Thoracic aorta (tissue), 2 donors: ENCODE data around the gene FMNL3. TPM values are rescaled to one million over a fixed set of nuclear protein-coding genes. Genes with fewer than 3 reads are reported as not detected.

Experiments
- ATAC-seq: fragments of 150-250 bp; one replicate; pipeline ENCODE4 v1.8.0; 2017; ENCODE audit warnings: low read depth; ENCODE audit not compliant: insufficient number of reproducible peaks, low FRiP score
- DNase-seq: peaks from one replicate; pipeline ENCODE4 v3.0.0-alpha.2; 2020; ENCODE audit warnings: low spot score
- H3K27ac ChIP-seq, 2 donors: fragments of 200-600 bp; sonication (generic); 1 replicate in 1 of 2; 2 replicates in 1 of 2; pipeline ENCODE4 v1.5.1; 2016; ENCODE audit warnings: mild to moderate bottlenecking in 2 of 2, moderate library complexity in 2 of 2
- H3K27me3 ChIP-seq: fragments of 200-600 bp; sonication (generic); replicated peaks from 2 replicates; pipeline ENCODE4 v1.6.0; 2016; ENCODE audit warnings: mild to moderate bottlenecking; ENCODE audit not compliant: insufficient read depth
- H3K36me3 ChIP-seq: fragments of 200-600 bp; sonication (generic); one replicate; pipeline ENCODE4 v1.5.1; 2016
- H3K4me1 ChIP-seq, 2 donors: fragments of 200-600 bp; sonication (generic); 1 replicate in 1 of 2; 2 replicates in 1 of 2; pipeline versions ENCODE4 v1.5.1 to v1.6.0; 2016; ENCODE audit warnings: low read depth in 2 of 2, mild to moderate bottlenecking in 1 of 2; ENCODE audit not compliant: control insufficient read depth in 1 of 2
- H3K4me3 ChIP-seq: fragments of 200-600 bp; sonication (generic); 2 replicates; pipeline ENCODE4 v1.5.1; 2016; ENCODE audit warnings: mild to moderate bottlenecking
- H3K9me3 ChIP-seq: fragments of 200-600 bp; sonication (generic); 2 replicates; pipeline ENCODE4 v1.5.1; 2016
- CTCF ChIP-seq: fragments of 200-600 bp; sonication (generic); IDR thresholded peaks from one replicate; pipeline ENCODE4 v1.5.1; 2019; ENCODE audit warnings: antibody characterized with exemption
- total RNA-seq, 2 donors: library from RNA; depleted of rRNA; stranded (reverse); fragments of >200 nt; gene quantifications; one replicate each; pipeline versions ENCODE4 v1.1.0 to v1.2.3, GENCODE V29; 2016

Gene FMNL3
- total RNA-seq, result 10 to 100 TPM; 26.7 to 37.4 TPM

GRCh38 chr12:49707128-49707811 lies at the start of gene FMNL3:
TSS of gene FMNL3 (minus strand) at chr12:49707405. CDS start at chr12:49707180, 225 bp downstream.
- Histone ChIP-seq H3K4me3 (peak within 1 kb of the TSS; percentile 84), H3K9me3 (no peaks in the 10 kb centered on the region), H3K27me3 (no peaks in the 10 kb centered on the region), H3K4me1 (peaks cover 16 to 32% of the 10 kb centered on the region in 2 donors), H3K36me3 (no peaks in the 10 kb centered on the region), H3K27ac (peak within 1 kb of the TSS; percentile 69 to 82)
- DNase-seq (peak; percentile 88), ATAC-seq (peak; percentile 80)
- TF ChIP-seq CTCF, result peak; percentile 96

- no peaks in the 10 kb centered on the region for H3K9me3 ChIP-seq
- no peak for TF ChIP-seq CTCF
- no peak overlapping the region for H3K27ac ChIP-seq
- DNase-seq (no peak), ATAC-seq (no peak)
- no peak overlapping the region for H3K4me3 ChIP-seq
- H3K27me3 ChIP-seq, result no peaks in the 10 kb centered on the region
- peaks cover 30% of the 10 kb centered on the region for H3K36me3 ChIP-seq
- peaks cover 31 to 75% of the 10 kb centered on the region in 2 donors for H3K4me1 ChIP-seq
Observed at GRCh38 chr12:49750996-49751393, 43.8 kb upstream of the FMNL3 start.

- Histone ChIP-seq H3K4me3 (no peak overlapping the region), H3K27me3 (no peaks in the 10 kb centered on the region), H3K4me1 (peaks cover 31 to 82% of the 10 kb centered on the region in 2 donors), H3K27ac (no peak overlapping the region), H3K9me3 (no peaks in the 10 kb centered on the region), H3K36me3 (peaks cover 23% of the 10 kb centered on the region)
- TF ChIP-seq CTCF, result no peak
- DNase-seq (no peak), ATAC-seq (no peak)
Observed at GRCh38 chr12:49750027-49750995, 43.1 kb upstream of the FMNL3 start.

GRCh38 chr12:49748800-49749199 lies 41.6 kb upstream of the FMNL3 start:
- Histone ChIP-seq H3K27me3 (no peaks in the 10 kb centered on the region), H3K4me3 (no peak overlapping the region), H3K27ac (no peak overlapping the region), H3K9me3 (no peaks in the 10 kb centered on the region), H3K36me3 (peaks cover 11% of the 10 kb centered on the region), H3K4me1 (peaks cover 34 to 93% of the 10 kb centered on the region in 2 donors)
- ATAC-seq, result no peak
- DNase-seq, result no peak
- no peak for TF ChIP-seq CTCF

- no peak overlapping the region for H3K4me3 ChIP-seq
- no peaks in the 10 kb centered on the region for H3K27me3 ChIP-seq
- H3K36me3 ChIP-seq, result peaks cover 7% of the 10 kb centered on the region
- H3K4me1 ChIP-seq, result peaks cover 39 to 95% of the 10 kb centered on the region in 2 donors
- no peak for TF ChIP-seq CTCF
- H3K27ac ChIP-seq, result no peak overlapping the region
- no peaks in the 10 kb centered on the region for H3K9me3 ChIP-seq
- DNase-seq (no peak), ATAC-seq (no peak)
Observed at GRCh38 chr12:49748306-49748705, 41.1 kb upstream of the FMNL3 start.
